ENCODE measurements around the gene LATS2.
"Not testable (repeated sequence)": the region's sequence is repeated elsewhere in the genome, so short reads cannot be mapped to it uniquely, and the experiment has no call there.

The LATS2 gene

GRCh38 chr13:20989656-20990321 lies 71.6 kb downstream of the LATS2 start:
- no peak for DNase-seq

DNA sequence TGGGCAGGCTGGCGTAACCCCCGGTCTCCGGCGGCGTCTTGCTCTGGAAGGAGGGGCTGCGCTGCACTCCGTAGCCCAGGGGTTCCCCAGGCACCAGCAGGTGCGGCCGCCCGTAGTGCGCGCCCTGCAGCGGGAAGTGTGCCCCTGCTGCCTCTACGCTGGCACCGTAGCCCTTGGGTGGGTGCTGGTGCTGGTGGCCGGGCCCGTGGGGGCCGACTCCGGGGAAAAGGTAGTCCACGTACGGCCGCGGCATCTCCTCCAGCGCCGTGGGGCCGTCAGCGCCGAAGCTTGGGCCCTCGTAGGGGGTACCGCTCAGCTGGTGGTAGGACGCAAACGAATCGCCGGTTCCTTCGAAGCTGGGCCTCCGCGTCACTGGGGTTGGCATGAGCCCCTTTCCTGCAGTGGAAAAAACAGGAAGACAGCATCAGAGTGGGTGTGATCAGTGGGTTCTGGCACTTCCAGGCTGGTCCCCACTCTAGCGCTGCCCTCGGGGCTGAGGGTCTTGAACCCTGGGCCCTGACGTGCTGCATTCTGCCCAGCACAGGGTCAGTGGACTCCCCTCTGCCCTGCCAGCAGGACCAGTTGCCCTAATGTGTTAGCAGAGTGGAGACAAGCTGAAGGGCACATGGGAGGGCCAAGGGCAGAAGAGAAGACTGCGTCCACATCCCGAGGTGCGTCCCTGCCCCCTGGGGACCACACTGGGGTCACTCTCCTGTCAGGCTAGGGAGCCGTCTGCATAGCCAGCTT lies 72.3 kb downstream of the LATS2 start:
- no peak for DNase-seq

GRCh38 chr13:20988033-20988908 lies 73.1 kb downstream of the LATS2 start:
- no peak for DNase-seq

GRCh38 chr13:20987599-20987998 lies 73.8 kb downstream of the LATS2 start:
- DNase-seq: no peak

DNA sequence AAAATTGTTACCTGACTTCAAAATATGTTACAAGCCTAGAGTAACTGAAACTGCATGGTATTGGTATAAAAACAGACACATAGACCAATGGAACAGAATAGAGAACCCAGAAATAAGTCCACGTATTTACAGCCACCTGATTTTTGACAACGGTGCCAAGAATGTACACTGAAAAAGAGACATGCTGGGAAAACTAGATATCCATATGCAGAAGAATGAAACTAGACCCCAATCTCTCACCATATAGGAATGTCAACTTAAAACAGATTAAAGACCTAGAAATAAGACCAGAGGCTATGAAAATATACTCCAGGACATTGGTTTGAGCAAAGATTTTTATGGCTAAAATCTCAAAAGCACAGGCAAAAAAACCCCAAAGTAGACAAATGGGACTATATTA lies 76.5 kb downstream of the LATS2 start:
- DNase-seq: no peak

DNA sequence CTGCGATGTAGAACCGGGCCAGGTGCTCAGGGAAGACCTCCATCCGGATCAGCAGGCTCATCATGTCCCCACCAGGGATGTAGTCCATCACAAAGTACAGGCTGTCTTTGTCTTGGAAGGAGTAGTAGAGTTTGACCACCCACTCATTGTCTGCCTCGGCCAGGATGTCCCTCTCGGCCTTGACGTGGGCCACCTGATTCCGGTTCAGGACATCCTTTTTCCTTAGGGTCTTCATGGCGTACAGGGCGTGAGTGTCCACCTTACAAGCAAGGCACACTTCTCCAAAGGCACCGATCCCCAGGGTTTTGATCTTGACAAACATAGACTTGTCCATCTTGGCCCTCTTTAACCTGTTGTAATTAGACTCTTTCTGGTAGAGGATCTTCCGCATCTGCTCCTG lies 78.0 kb downstream of the LATS2 start:
- DNase-seq: no peak

DNA sequence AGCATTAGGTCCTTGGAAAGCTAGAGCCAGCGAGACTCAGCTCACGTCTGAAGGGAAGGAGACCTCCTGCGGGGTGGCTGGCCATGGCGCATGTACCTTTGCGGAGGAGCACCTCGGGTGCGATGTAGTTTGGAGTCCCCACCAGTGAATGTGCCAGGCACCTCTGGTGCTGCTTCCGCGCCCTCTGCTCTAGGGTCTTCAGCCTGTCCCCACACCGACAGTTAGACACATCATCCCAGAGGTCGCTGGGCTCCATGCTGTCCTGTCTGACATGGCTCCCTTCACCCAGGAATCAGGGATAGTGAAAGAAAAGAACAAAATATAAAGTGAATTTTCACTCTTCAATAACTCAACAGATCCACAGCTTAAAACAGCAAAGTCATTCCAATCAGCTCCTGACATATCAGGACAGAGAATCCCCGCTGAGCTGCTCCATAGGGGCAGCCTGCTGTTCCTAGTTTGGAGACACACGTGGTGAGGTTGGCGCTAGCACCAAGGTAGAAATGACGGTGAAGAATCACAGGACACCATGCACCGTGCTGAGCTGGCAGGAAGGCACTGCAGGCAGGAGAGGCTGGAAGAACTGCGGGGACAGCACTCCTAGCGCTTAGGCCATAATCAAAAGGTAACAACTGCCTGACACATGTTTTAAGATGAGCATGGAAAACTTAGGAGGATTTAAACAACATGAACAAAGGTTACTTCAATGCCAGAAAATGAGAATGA lies 79.9 kb downstream of the LATS2 start:
- DNase-seq: no peak

DNA sequence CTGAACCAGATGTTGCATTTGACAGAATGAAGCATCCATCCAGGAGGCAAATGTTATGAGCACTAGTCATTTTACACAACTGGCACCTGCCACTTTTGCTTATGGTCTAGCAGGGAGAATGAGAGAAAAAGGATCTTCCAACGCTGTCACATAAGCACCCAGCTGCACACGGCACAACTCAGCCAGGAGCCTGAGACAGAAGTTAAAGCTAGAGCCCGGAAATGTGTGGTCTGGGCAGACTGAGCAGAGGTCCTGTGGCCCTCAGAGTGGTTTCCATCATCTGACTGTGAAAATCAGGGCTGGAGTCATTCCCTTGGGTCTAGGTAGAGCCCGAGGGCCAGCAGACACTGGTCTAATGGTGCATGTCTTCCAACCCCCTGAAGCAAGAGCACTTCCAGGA lies 80.5 kb downstream of the LATS2 start:
- DNase-seq: no peak

GRCh38 chr13:20980430-20980829 lies 81.0 kb downstream of the LATS2 start:
- no peak for DNase-seq

DNA sequence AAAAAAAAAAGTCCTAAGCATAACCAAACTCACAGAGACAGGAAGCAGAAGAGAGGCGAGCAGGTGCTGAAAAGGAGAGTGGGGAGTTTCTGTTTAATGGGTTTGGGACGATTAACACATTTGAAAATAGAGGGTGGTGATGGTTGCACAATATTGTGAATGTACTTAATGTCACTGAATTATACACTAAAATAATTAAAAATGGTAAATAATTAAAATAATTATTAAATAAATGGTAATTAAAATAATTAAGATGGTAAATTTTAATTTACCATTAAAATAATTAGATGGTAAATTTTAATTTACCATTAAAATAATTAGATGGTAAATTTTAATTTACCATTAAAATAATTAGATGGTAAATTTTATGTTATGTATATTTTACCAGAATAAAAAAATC lies 84.0 kb downstream of the LATS2 start:
- no peak for DNase-seq

- DNase-seq: no peak
Measured at GRCh38 chr13:20974981-20975585, 86.3 kb downstream of the LATS2 start.

- no peak for DNase-seq
Measured at GRCh38 chr13:20973886-20974425, 87.4 kb downstream of the LATS2 start.

GRCh38 chr13:20972731-20973130 lies 88.7 kb downstream of the LATS2 start:
- DNase-seq: no peak

DNA sequence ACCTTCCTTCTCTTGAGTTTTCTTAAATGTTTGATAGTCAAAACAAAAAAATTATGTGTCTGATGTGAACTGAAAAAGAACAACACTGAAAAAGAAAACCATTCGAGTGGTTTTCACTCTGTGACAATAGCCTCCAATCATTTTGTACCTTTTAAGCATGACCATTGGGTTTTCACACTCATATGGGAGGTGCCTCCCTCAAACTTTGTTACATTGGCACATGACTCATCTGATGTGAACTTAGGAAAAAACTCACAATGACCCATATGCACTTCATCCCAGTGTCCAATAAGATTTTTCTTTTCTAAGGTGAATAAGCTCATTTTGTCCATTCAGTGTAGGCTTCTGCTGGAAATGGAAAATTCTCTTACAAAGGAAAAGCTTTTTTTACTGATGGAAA lies 92.2 kb downstream of the LATS2 start:
- DNase-seq: no peak

- DNase-seq: no peak
Measured at GRCh38 chr13:20968745-20969144, 92.6 kb downstream of the LATS2 start.

DNA sequence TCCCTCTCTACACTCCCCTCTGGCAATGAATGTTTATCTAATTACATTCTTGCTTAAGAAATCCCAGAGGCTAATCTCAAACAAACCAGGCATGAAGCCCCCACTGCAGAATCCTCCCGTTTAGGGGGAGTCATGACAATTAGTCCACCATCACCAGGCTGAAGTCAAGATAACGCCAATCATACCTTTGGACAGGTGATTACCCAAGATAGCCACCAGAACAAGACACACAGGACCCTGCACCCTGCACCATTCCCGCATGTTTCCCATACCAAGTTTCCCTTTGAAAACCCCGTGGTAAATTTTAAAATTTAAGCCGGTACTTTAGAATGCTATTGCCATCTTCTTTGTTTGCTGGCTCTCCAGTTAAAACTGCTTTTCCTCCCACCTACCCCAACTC lies 94.0 kb downstream of the LATS2 start:
- DNase-seq: no peak

- no peak for DNase-seq
Measured at GRCh38 chr13:20964904-20965303, 96.5 kb downstream of the LATS2 start.

GRCh38 chr13:20961663-20962062 lies 99.7 kb downstream of the LATS2 start:
- DNase-seq: not testable (repeated sequence)

DNA sequence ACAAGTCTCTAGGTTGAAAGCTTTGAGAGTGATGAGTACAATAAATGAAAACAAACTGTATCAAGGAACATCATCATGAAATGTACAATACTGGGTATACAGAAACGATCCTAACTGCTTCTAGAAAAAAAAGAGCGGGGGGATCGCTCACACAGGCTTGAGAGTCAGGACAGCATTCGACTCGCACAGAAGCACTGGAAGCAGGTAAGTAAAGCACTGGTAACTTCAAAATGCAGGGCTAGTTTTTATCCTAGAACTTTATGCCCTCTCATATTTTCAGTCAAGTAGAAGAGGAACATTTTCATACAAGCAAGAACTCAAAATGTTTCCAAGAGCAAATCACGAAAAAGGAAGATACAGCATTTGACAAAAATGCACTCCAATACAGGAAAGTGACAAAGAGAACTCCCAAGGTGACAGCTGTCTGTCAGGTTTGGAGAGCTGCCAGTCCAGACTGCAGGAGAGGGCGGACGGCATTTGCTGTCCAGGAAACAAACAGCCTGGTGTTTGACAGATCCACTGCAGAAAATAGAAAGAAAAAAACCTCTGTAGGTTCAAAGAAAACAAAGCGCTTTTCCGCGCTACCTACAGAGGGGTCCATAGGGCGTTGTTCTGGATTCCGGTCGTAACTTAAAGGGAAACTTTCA lies 100.6 kb downstream of the LATS2 start:
- DNase-seq: no peak

DNA sequence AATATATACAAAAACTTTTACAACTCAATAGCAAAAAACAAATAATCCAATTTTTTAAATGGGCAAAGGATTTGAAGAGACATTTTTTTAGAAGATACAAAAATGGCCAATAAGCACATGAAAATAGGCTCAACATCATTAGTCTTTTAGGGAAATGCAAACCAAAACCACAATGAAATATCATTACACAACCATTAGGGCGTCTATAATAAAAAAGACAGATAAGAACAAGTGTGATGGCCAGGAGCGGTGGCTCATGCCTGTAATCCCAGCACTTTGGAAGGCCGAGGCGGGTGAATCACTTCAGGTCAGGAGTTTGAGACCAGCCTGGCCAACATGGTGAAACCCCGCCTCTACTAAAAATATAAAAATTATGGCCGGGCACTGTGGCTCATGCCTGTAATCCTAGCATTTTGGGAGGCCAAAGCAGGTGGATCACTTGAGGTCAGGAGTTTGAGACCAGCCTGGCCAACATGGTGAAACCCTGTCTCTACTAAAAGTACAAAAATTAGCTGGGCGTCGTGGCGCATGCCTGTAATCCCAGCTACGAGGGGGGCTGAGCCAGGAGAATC lies 104.3 kb downstream of the LATS2 start:
- DNase-seq: not testable (repeated sequence)

GRCh38 chr13:20955496-20955895 lies 105.9 kb downstream of the LATS2 start:
- no peak for DNase-seq
